Measurements from ENCODE around the gene NOS1AP.

The NOS1AP gene

GRCh38 chr1:162359523-162360236 is 290.2 kb downstream of the NOS1AP start:
- no peak for TF ChIP-seq Cebpa-rat (IDR thresholded peaks at IDR 0.05)
- H4K20me1 ChIP-seq = no peaks in the 10 kb centered on the region
- H3K27ac ChIP-seq = no peak overlapping the region
- H3K9me3 ChIP-seq = no peaks in the 10 kb centered on the region
- no peaks in the 10 kb centered on the region for H3K27me3 ChIP-seq
- H3K9ac ChIP-seq = no peak overlapping the region
- no peaks in the 10 kb centered on the region for H3K36me3 ChIP-seq
- no peak overlapping the region for H3K4me3 ChIP-seq
- H3K4me2 ChIP-seq = no peak overlapping the region
- no peaks in the 10 kb centered on the region for H3K4me1 ChIP-seq

- no peaks in the 10 kb centered on the region for H3K27me3 ChIP-seq
- no peak overlapping the region for H3K4me2 ChIP-seq
- no peaks in the 10 kb centered on the region for H4K20me1 ChIP-seq
- H3K27ac ChIP-seq = no peak overlapping the region
- no peak overlapping the region for H3K9ac ChIP-seq
- H3K4me3 ChIP-seq = no peak overlapping the region
- H3K4me1 ChIP-seq = no peaks in the 10 kb centered on the region
- TF ChIP-seq Cebpa-rat (IDR thresholded peaks at IDR 0.05) = no peak
- H3K9me3 ChIP-seq = no peaks in the 10 kb centered on the region
- H3K36me3 ChIP-seq = no peaks in the 10 kb centered on the region
Measured at GRCh38 chr1:162360237-162360873, 290.9 kb downstream of the NOS1AP start.

- Histone ChIP-seq H3K27me3 (no peaks in the 10 kb centered on the region), H3K9ac (no peak overlapping the region), H3K9me3 (no peaks in the 10 kb centered on the region), H3K4me2 (no peak overlapping the region), H4K20me1 (no peaks in the 10 kb centered on the region), H3K27ac (no peak overlapping the region), H3K4me1 (no peaks in the 10 kb centered on the region), H3K4me3 (no peak overlapping the region), H3K36me3 (no peaks in the 10 kb centered on the region)
- TF ChIP-seq Cebpa-rat (IDR thresholded peaks at IDR 0.05) = no peak
Measured at GRCh38 chr1:162360874-162361260, 291.4 kb downstream of the NOS1AP start.

- no peak overlapping the region for H3K4me2 ChIP-seq
- no peaks in the 10 kb centered on the region for H3K27me3 ChIP-seq
- no peak overlapping the region for H3K9ac ChIP-seq
- H3K9me3 ChIP-seq = no peaks in the 10 kb centered on the region
- no peaks in the 10 kb centered on the region for H3K4me1 ChIP-seq
- no peaks in the 10 kb centered on the region for H4K20me1 ChIP-seq
- no peak overlapping the region for H3K27ac ChIP-seq
- TF ChIP-seq Cebpa-rat (IDR thresholded peaks at IDR 0.05) = no peak
- no peak overlapping the region for H3K4me3 ChIP-seq
- no peaks in the 10 kb centered on the region for H3K36me3 ChIP-seq
Measured at GRCh38 chr1:162361349-162361748, 291.9 kb downstream of the NOS1AP start.

GRCh38 chr1:162363823-162364222 is 294.3 kb downstream of the NOS1AP start:
- Histone ChIP-seq H3K36me3 (no peaks in the 10 kb centered on the region), H3K4me1 (no peaks in the 10 kb centered on the region), H3K27ac (no peak overlapping the region), H3K9ac (no peak overlapping the region), H4K20me1 (no peaks in the 10 kb centered on the region), H3K27me3 (no peaks in the 10 kb centered on the region), H3K4me2 (no peak overlapping the region), H3K9me3 (no peaks in the 10 kb centered on the region), H3K4me3 (no peak overlapping the region)
- TF ChIP-seq Cebpa-rat (IDR thresholded peaks at IDR 0.05) = no peak

- Histone ChIP-seq H3K27me3 (no peaks in the 10 kb centered on the region), H4K20me1 (no peaks in the 10 kb centered on the region), H3K4me1 (no peaks in the 10 kb centered on the region)
Measured at GRCh38 chr1:162364498-162364897, 295.0 kb downstream of the NOS1AP start.

GRCh38 chr1:162365284-162366020 is 296.0 kb downstream of the NOS1AP start:
- no peak overlapping the region for H3K4me3 ChIP-seq
- no peaks in the 10 kb centered on the region for H3K4me1 ChIP-seq
- no peaks in the 10 kb centered on the region for H3K27me3 ChIP-seq
- no peaks in the 10 kb centered on the region for H4K20me1 ChIP-seq
- H3K36me3 ChIP-seq = no peaks in the 10 kb centered on the region
- H3K27ac ChIP-seq = no peak overlapping the region
- H3K4me2 ChIP-seq = no peak overlapping the region
- no peaks in the 10 kb centered on the region for H3K9me3 ChIP-seq
- no peak for TF ChIP-seq Cebpa-rat (IDR thresholded peaks at IDR 0.05)
- H3K9ac ChIP-seq = no peak overlapping the region

More at GRCh38 chr1:162364498-162364897, 295.0 kb downstream of the NOS1AP start:
- Histone ChIP-seq H3K4me3 (no peak overlapping the region), H3K4me2 (no peak overlapping the region), H3K36me3 (no peaks in the 10 kb centered on the region), H3K27ac (no peak overlapping the region), H3K9me3 (no peaks in the 10 kb centered on the region), H3K9ac (no peak overlapping the region)
- no peak for TF ChIP-seq Cebpa-rat (IDR thresholded peaks at IDR 0.05)

- no peaks in the 10 kb centered on the region for H3K4me1 ChIP-seq
- H3K4me3 ChIP-seq = no peak overlapping the region
- H3K9me3 ChIP-seq = no peaks in the 10 kb centered on the region
- H4K20me1 ChIP-seq = no peaks in the 10 kb centered on the region
- no peaks in the 10 kb centered on the region for H3K27me3 ChIP-seq
- H3K27ac ChIP-seq = no peak overlapping the region
- no peak overlapping the region for H3K4me2 ChIP-seq
- H3K36me3 ChIP-seq = no peaks in the 10 kb centered on the region
- H3K9ac ChIP-seq = no peak overlapping the region
- no peak for TF ChIP-seq Cebpa-rat (IDR thresholded peaks at IDR 0.05)
Measured at GRCh38 chr1:162366149-162366548, 296.7 kb downstream of the NOS1AP start.

- Histone ChIP-seq H3K9me3 (no peaks in the 10 kb centered on the region), H3K36me3 (no peaks in the 10 kb centered on the region), H3K4me3 (no peak overlapping the region), H3K4me1 (no peaks in the 10 kb centered on the region), H3K4me2 (no peak overlapping the region), H4K20me1 (no peaks in the 10 kb centered on the region), H3K27ac (no peak overlapping the region), H3K9ac (no peak overlapping the region), H3K27me3 (no peaks in the 10 kb centered on the region)
- no peak for TF ChIP-seq Cebpa-rat (IDR thresholded peaks at IDR 0.05)
Measured at GRCh38 chr1:162366671-162367070, 297.2 kb downstream of the NOS1AP start.

GRCh38 chr1:162367073-162367472 is 297.6 kb downstream of the NOS1AP start:
- no peak overlapping the region for H3K4me3 ChIP-seq

More at GRCh38 chr1:162367073-162367472, 297.6 kb downstream of the NOS1AP start:
- peaks cover 3% of the 10 kb centered on the region for H3K4me1 ChIP-seq
- H3K9ac ChIP-seq = no peak overlapping the region
- no peak overlapping the region for H3K4me2 ChIP-seq
- TF ChIP-seq Cebpa-rat (IDR thresholded peaks at IDR 0.05) = no peak
- no peaks in the 10 kb centered on the region for H3K36me3 ChIP-seq
- no peaks in the 10 kb centered on the region for H3K27me3 ChIP-seq
- no peak overlapping the region for H3K27ac ChIP-seq
- H3K9me3 ChIP-seq = no peaks in the 10 kb centered on the region
- H4K20me1 ChIP-seq = no peaks in the 10 kb centered on the region
